HG03060 (cell line): ENCODE measurements around the gene CSNK1D.
"Not testable (repeated sequence)": the region's sequence is repeated elsewhere in the genome, so short reads cannot be mapped to it uniquely, and the experiment has no call there.

Source experiments
- ATAC-seq: cut with Tn5 transposase; IDR thresholded peaks from one replicate; pipeline ENCODE4 v1.9.1; 2021; ENCODE audit warnings: low read depth, moderate number of reproducible peaks; ENCODE audit not compliant: unreplicated experiment

Gene CSNK1D

DNA sequence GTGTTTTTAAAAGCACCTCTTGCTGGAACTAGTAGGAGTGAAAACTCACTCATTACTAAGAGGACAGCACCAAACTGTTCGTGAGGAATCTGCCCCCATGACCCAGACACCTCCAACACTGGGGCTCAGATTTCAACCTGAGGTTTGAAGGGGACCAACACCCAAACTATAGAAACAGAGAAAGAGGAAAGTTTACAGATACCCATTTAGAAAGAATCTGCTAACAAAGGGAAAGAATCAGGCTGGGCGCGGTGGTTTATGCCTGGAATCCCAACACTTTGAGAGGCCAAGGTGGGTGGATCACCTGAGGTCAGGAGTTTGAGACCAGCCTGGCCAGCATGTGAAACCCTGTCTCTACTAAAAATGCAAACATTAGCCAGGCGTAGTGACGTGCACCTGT lies 3.4 kb upstream of the CSNK1D start:
- ATAC-seq: no peak

GRCh38 chr17:82275326-82275725 lies 1.8 kb upstream of the CSNK1D start:
- no peak for ATAC-seq

GRCh38 chr17:82274134-82275020 lies 877 bp upstream of the CSNK1D start:
- ATAC-seq: no peak

DNA sequence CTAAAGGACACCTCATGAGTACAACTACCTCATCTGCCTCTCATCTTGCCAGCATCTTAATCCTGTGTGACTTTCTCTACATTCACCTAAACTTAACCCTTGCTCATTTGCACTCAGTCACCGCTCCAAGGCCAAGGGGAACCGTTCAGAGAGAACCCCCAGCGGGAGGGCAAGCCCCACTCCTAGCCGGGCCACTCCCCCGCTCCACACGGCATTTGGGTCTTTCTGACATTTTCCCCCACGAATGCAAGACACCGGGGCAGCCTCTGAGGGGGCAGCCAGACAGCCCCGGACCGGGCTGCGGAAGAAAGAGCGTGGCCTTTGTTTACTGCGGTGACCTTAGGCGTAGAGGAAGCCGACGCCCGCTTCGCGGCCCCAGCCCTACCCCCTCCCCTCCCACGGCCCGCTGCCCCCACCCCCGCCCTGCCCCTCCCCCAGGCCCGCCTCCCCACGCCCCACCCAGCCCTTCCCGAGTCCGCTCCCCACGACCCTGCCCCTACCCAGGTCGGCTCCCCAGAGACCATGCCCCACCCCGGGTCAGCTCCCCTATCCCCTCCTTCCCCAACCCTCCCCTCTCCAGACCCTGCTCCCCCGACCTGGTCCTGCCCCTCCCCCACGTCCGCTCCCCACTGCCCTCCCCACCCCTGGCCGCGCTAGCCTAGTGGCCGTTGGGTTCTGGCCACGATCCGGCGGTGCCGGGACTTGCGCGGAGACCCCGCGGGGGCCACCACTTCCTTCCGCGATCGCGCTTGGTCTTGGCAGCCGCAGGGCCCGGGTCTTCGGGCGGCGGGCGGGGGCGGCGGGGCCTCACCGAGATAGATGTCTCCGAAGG lies 789 bp downstream of the CSNK1D start:
- no peak for ATAC-seq

GRCh38 chr17:82271401-82271800 lies 2.1 kb downstream of the CSNK1D start:
- no peak for ATAC-seq

GRCh38 chr17:82270651-82271050 lies 2.8 kb downstream of the CSNK1D start:
- ATAC-seq: no peak

DNA sequence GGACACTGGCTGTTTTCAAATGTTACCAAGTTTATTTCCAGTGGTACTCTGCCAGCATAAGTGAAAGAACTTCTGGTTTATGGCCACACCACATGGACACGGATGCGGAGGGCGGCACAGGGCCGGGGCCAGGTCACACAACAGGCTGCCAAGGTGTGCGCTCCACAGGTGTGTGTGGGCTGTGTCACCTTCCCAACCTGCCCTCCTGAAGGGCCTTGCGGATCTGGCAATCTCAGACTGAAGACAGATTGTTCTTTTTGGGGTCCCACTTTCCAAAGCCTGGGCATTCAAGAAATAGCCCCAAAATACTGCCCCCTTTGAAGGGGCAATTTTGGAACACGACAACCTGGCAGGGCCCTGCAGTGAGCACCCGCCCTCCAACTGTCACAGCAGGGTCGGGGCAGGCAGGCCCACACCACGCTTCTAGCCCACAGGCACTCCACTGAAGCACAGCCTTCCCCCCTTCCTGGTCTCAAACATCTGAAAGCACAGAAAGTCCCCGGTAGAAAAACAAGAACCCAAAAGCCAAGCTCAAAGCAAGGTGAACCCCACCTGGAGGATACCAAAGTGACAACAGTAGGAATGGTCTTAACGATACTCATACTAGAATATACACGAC lies 3.5 kb downstream of the CSNK1D start:
- no peak for ATAC-seq

GRCh38 chr17:82269138-82269881 lies 4.2 kb downstream of the CSNK1D start:
- ATAC-seq: no peak

DNA sequence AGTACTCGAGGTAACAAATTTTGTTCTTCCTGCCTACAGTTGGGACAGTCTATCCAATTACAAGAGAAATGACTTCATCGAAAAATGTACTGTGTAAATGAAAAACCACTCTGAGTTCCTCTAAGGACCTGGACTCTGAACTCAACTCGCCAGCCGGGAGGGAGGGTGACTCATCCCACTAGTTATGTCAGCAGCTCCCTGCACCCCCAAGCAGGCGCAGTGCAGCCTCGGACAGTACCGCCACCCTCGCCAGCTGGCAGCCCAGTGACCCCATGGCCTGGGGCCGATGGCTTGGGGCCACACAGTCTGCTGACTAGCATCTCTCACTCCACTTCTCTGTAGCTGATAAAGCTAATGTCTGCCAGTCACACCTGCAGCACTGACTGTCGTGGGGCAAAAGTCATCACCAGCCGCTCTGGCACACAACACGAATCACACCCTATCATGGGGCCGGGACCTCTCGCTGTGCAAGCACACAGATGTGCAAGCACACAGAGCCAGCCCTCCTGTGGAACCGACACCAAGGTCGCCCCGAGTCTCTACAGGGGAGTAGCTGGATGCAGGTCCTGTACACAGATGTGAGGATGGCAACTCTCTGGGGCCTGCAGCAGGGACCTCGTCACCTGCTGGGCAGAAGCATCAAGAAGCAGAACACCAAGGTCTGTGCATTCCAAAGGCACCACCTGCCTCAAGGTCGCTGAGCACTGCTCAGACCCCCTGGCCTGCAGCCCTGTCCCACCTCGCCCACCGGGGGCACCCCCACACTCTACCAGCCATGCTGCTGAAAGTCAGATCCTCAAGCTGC lies 5.7 kb downstream of the CSNK1D start:
- ATAC-seq: no peak

GRCh38 chr17:82266142-82266541 lies 7.4 kb downstream of the CSNK1D start:
- no peak for ATAC-seq

DNA sequence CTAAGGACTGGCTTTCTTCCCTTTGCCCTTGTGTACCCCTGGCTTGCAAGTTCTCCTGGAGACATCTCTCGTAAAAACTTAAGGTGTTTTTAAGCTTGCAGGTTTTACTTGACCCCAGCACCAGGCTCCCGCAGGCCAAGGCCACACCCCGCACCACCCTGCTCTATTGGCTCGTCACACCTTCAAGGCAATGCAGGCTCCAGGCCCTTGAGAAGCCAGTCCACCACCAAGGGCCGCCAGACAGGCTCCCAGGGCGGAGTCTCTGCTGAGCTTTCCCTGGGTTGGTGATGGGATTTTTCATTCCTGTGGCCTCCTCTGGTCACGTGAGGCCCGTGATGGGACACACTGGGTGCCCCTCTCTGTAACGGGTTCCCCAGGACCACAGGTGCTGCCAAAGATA lies 9.9 kb downstream of the CSNK1D start:
- ATAC-seq: no peak

DNA sequence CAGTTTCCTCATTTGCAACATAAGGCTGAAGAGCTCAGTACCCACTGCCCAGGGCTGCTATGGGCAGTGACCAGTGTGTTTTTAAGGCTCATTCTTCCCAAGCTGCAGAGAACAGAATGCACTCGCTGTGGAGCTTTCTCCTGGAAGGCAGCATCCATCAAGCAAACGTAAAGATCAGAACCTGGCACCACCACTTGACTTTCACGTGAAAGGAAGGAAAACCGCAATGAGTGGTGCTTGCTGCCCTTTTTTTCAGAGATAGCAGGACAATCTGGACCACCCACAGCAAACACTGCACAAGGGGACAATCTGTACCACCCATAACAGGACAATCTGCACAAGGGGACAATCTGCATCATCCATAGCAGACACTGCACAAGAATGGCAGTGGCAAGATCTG lies 11.2 kb downstream of the CSNK1D start:
- ATAC-seq: no peak

DNA sequence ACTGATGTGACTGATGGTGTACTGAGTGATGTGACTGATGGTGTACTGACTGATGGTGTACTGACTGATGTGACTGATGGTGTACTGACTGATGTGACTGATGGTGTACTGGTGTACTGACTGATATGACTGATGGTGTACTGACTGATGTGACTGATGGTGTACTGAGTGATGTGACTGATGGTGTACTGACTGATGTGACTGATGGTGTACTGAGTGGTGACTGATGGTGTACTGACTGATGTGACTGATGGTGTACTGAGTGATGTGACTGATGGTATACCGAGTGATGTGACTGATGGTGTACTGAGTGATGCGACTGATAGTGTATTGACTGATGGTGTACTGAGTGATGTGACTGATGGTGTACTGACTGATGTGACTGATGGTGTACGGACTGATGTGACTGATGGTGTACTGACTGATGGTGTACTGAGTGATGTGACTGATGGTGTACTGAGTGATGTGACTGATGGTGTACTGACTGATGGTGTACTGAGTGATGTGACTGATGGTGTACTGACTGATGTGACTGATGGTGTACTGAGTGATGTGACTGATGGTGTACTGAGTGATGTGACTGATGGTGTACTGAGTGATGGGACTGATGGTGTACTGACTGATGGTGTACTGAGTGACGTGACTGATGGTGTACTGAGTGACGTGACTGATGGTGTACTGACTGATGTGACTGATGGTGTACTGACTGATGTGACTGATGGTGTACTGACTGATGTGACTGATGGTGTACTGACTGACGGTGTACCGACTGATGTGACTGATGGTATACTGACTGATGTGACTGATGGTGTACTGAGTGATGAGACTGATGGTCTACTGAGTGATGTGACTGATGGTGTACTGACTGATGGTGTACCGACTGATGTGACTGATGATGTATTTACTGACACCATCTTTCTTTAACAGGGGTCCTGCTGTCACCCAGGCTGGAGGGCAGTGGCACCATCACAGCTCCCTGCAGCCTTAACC lies 13.2 kb downstream of the CSNK1D start:
- not testable (repeated sequence) for ATAC-seq

DNA sequence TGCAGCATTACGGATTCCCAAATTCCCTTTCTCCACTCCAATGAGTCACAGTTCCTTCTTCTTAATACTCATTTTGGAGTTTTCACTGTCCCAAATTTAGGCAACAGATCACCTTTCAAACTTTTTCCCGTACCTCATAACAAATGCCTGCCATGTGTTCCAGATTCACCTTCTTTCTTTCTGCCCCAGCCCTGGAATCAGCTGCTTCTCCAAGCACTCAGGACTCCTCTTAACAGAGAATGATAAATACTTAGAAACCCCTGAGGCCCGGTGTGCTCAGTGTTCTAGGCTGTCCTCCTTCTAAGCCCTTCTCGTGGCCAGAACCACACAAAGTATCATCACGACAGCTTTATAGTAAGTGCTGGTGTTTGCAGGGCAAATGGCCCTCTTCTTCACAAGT lies 14.9 kb downstream of the CSNK1D start:
- no peak for ATAC-seq

GRCh38 chr17:82257473-82257872 lies 16.0 kb downstream of the CSNK1D start:
- no peak for ATAC-seq

GRCh38 chr17:82256242-82256885 lies 17.1 kb downstream of the CSNK1D start:
- no peak for ATAC-seq

GRCh38 chr17:82255402-82255972 lies 18.0 kb downstream of the CSNK1D start:
- no peak for ATAC-seq

- not testable (repeated sequence) for ATAC-seq
These were observed 18.8 kb downstream of the CSNK1D start for GRCh38 chr17:82254746-82255145.
